Keratinocyte (primary cell): Measurements from ENCODE around the gene CRYGD. TPM values are rescaled to one million over a fixed set of nuclear protein-coding genes. Genes with fewer than 3 reads are reported as not detected.

ENCODE experiments used
- DNase-seq: peaks from one replicate; pipeline ENCODE4 v3.0.0-alpha.2; 2011; ENCODE audit warnings: low read depth, missing footprints, low spot score
- FAIRE-seq: peaks from 2 replicates; lab custom pipeline; 2011; peaks lifted over from hg19 to GRCh38; lab: Jason Lieb, UNC
- H2AFZ ChIP-seq: 2 replicates; pipeline ENCODE4 v1.6.0; 2012; ENCODE audit warnings: low read length, control low read depth, inconsistent platforms; ENCODE audit not compliant: control insufficient read depth
- H3K27ac ChIP-seq: 2 replicates; pipeline ENCODE4 v1.5.1; 2011; ENCODE audit warnings: low read length; ENCODE audit not compliant: control insufficient read depth, insufficient read depth
- H3K27me3 ChIP-seq: 3 replicates; pipeline ENCODE4 v1.6.0; 2011; ENCODE audit warnings: low read length; ENCODE audit not compliant: control insufficient read depth, insufficient read depth; ENCODE audit errors: extremely low read depth
- H3K36me3 ChIP-seq, 2 experiments: 2 replicates in 1 of 2; 3 replicates in 1 of 2; pipeline ENCODE4 v1.5.1; 2011; ENCODE audit warnings: low read length in 2 of 2, mild to moderate bottlenecking in 1 of 2; ENCODE audit not compliant: control insufficient read depth in 2 of 2, insufficient read depth in 2 of 2; ENCODE audit errors: extremely low read depth in 1 of 2
- H3K4me1 ChIP-seq: 3 replicates; pipeline ENCODE4 v1.5.1; 2011; ENCODE audit warnings: low read length; ENCODE audit not compliant: control insufficient read depth, insufficient read depth; ENCODE audit errors: extremely low read depth
- H3K4me2 ChIP-seq: 3 replicates; pipeline ENCODE4 v1.6.0; 2011; ENCODE audit warnings: low read depth, low read length; ENCODE audit not compliant: control insufficient read depth, insufficient read depth; ENCODE audit errors: extremely low read depth
- H3K4me3 ChIP-seq, 3 experiments: fragments of 200-600 bp in 1 of 3; sonication (generic) in 1 of 3; 2 replicates in 2 of 3; 3 replicates in 1 of 3; pipeline ENCODE4 v1.5.1; 2011 to 2016; ENCODE audit warnings: low read length in 3 of 3, mild to moderate bottlenecking in 3 of 3, control low read depth in 2 of 3, inconsistent platforms in 1 of 3, low read depth in 1 of 3, mixed read lengths in 1 of 3, mixed run types in 1 of 3, moderate library complexity in 1 of 3; ENCODE audit not compliant: control insufficient read depth in 2 of 3, insufficient read depth in 2 of 3; ENCODE audit errors: extremely low read depth in 1 of 3
- H3K79me2 ChIP-seq: 2 replicates; pipeline ENCODE4 v1.6.0; 2012; ENCODE audit warnings: low read length; ENCODE audit not compliant: control insufficient read depth, insufficient read depth
- H3K9ac ChIP-seq: 3 replicates; pipeline ENCODE4 v1.6.0; 2011; ENCODE audit warnings: low read length; ENCODE audit not compliant: control insufficient read depth, insufficient read depth; ENCODE audit errors: extremely low read depth
- H3K9me1 ChIP-seq: 3 replicates; pipeline ENCODE4 v1.6.0; 2011; ENCODE audit warnings: low read length; ENCODE audit not compliant: control insufficient read depth, insufficient read depth; ENCODE audit errors: extremely low read depth
- H3K9me3 ChIP-seq: 2 replicates; pipeline ENCODE4 v1.5.1; 2012; ENCODE audit warnings: low read depth, low read length; ENCODE audit not compliant: control insufficient read depth
- H4K20me1 ChIP-seq: 3 replicates; pipeline ENCODE4 v1.6.0; 2011; ENCODE audit warnings: low read length; ENCODE audit not compliant: control insufficient read depth, insufficient read depth; ENCODE audit errors: extremely low read depth
- CTCF ChIP-seq, 3 experiments: IDR thresholded peaks in 1 of 3; conservative IDR thresholded peaks in 1 of 3; optimal IDR thresholded peaks in 1 of 3; 2 replicates in 2 of 3; 3 replicates in 1 of 3; pipeline versions ENCODE3 to v1.5.1; 2011; ENCODE audit warnings: low read length in 3 of 3, mild to moderate bottlenecking in 3 of 3, moderate library complexity in 2 of 3, control low read depth in 1 of 3, inconsistent platforms in 1 of 3; ENCODE audit not compliant: insufficient read depth in 2 of 3; ENCODE audit errors: extremely low read depth in 1 of 3
- EZH2 ChIP-seq: IDR thresholded peaks from one replicate; pipeline ENCODE4 v1.6.1; 2012; ENCODE audit warnings: inconsistent platforms, mild to moderate bottlenecking, low read length, moderate library complexity
- dilution Hi-C: fragments of 300-500 bp; cut with MboI; formaldehyde crosslinking; loops from one replicate; pipeline ENCODE4 v1.7.0; 2020; ENCODE audit warnings: low sequenced_read_pairs; ENCODE audit not compliant: extremely low pct_ligation_motif_present
- polyA plus RNA-seq, 5 experiments: library from polyadenylated mRNA; depleted of rRNA in 3 of 5; stranded (reverse) in 3 of 5; stranded (forward) in 1 of 5; unstranded in 1 of 5; fragments of >200 nt; gene quantifications; 1 replicate in 1 of 5; 2 replicates in 3 of 5; 3 replicates in 1 of 5; pipeline versions ENCODE4 v1.2.1 to v1.2.3, GENCODE V29; 2011 to 2012; ENCODE audit warnings: missing spikeins in 2 of 5, low read depth in 1 of 5, low replicate concordance in 1 of 5

Gene CRYGD
- polyA plus RNA-seq, 1 donor (not counting 4 experiments of a cell fraction or from before 2014, with no cell fraction given) = not detected

DNA sequence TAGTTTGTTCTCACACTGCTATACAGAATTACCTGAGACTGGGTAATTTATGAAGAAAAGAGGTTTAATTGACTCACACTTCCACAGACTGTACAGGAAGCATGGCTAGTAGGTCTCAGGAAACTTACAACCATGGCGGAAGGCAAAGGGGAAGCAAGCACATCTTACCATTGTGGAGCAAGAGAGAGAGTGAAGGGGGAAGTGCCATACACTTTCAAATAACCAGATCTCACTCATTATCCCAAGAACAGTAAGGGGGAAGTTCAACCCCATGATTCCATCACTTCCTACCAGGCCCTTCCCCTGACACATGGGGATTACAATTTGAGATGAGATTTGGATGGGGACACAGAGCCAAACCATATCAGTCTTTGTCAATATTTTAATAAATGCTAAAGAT lies 26.6 kb upstream of the CRYGD start:
- TF ChIP-seq CTCF (optimal IDR thresholded peaks at IDR 0.05 in 1 of 3, IDR thresholded peaks at IDR 0.05 in 1 of 3, conservative IDR thresholded peaks at IDR 0.05 in 1 of 3; ENCODE audit: extremely low read depth in 1 of 3, insufficient read depth in 2 of 3, low read length in 3 of 3) (no peak), EZH2 (no peak)
- Histone ChIP-seq H4K20me1 (no peaks in the 10 kb centered on the region), H3K27me3 (no peaks in the 10 kb centered on the region), H3K79me2 (no peaks in the 10 kb centered on the region), H3K9ac (no peak overlapping the region), H3K36me3 (no peaks in the 10 kb centered on the region), H3K4me1 (no peaks in the 10 kb centered on the region), H3K27ac (no peak overlapping the region), H3K9me3 (no peaks in the 10 kb centered on the region), H3K4me2 (no peak overlapping the region), H2AFZ (no peak overlapping the region), H3K9me1 (no peaks in the 10 kb centered on the region), H3K4me3 (no peak overlapping the region)
- DNase-seq (no peak), FAIRE-seq (no peak)
- dilution Hi-C loops = no loop called here

DNA sequence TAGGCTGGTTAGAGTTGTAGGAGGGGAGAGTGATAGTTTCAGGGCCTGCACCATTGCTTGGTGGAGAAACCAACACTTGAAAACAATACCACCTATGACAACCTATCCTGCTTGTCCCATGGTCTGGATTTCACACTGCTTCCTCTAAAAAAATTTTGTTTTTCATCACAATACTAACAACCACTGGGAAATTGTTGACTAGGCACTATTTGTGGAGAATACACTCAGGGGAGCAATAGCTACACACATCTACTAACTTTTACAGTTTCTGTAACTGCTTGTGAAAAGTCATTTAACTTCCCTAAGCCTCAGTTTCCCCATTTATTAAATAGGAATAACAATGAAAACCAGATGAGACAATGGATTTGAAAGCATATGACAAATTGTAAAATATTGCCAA lies 25.8 kb upstream of the CRYGD start:
- FAIRE-seq (no peak), DNase-seq (no peak)
- no peaks in the 10 kb centered on the region for H3K27me3 ChIP-seq
- H3K27ac ChIP-seq = no peak overlapping the region
- no peaks in the 10 kb centered on the region for H3K9me3 ChIP-seq
- no peaks in the 10 kb centered on the region for H3K36me3 ChIP-seq
- H3K9ac ChIP-seq = no peak overlapping the region
- no peak overlapping the region for H3K4me3 ChIP-seq
- dilution Hi-C loops = no loop called here
- no peaks in the 10 kb centered on the region for H4K20me1 ChIP-seq
- H3K79me2 ChIP-seq = no peaks in the 10 kb centered on the region
- no peak for TF ChIP-seq CTCF (optimal IDR thresholded peaks at IDR 0.05 in 1 of 3, IDR thresholded peaks at IDR 0.05 in 1 of 3, conservative IDR thresholded peaks at IDR 0.05 in 1 of 3; ENCODE audit: extremely low read depth in 1 of 3, insufficient read depth in 2 of 3, low read length in 3 of 3)
- TF ChIP-seq EZH2 = no peak
- no peaks in the 10 kb centered on the region for H3K4me1 ChIP-seq
- no peak overlapping the region for H3K4me2 ChIP-seq
- no peak overlapping the region for H2AFZ ChIP-seq
- no peaks in the 10 kb centered on the region for H3K9me1 ChIP-seq
